Heart left ventricle (tissue), 16 donors: ENCODE results near the gene TTC7B. TPM values are rescaled to one million over a fixed set of nuclear protein-coding genes. Genes with fewer than 3 reads are reported as not detected.

Experiments used
- ATAC-seq, 4 donors: fragments of 200-7000 bp; cut with Tn5 transposase; one replicate each; pipeline ENCODE4 v1.9.1; 2020 to 2022; ENCODE audit warnings: moderate library complexity in 4 of 4, mild to moderate bottlenecking in 3 of 4, moderate number of reproducible peaks in 1 of 4
- DNase-seq, 5 donors: peaks; one replicate each; pipeline ENCODE4 v3.0.0-alpha.2; 2020
- H3K27ac ChIP-seq, 12 donors: fragments of 200-600 bp; sonication (generic) in 4 of 12; one replicate each; pipeline versions ENCODE4 v1.5.0 to v1.8.0; 2016 to 2022; ENCODE audit warnings: mild to moderate bottlenecking in 2 of 12
- H3K27me3 ChIP-seq, 9 donors: fragments of 200-600 bp; sonication (generic) in 2 of 9; one replicate each; pipeline versions ENCODE4 v1.5.1 to v1.8.0; 2016 to 2022; ENCODE audit warnings: mild to moderate bottlenecking in 3 of 9
- H3K36me3 ChIP-seq, 9 donors: fragments of 200-600 bp; sonication (generic) in 2 of 9; one replicate each; pipeline versions ENCODE4 v1.5.0 to v1.8.0; 2018 to 2022; ENCODE audit warnings: mild to moderate bottlenecking in 2 of 9
- H3K4me1 ChIP-seq, 12 donors: fragments of 200-600 bp; sonication (generic) in 4 of 12; one replicate each; pipeline versions ENCODE4 v1.5.0 to v1.8.0; 2016 to 2022; ENCODE audit warnings: mild to moderate bottlenecking in 3 of 12
- H3K4me3 ChIP-seq, 12 donors: fragments of 200-600 bp; sonication (generic) in 4 of 12; one replicate each; pipeline versions ENCODE4 v1.5.0 to v1.8.0; 2017 to 2022; ENCODE audit warnings: mild to moderate bottlenecking in 9 of 12, moderate library complexity in 4 of 12
- H3K9me3 ChIP-seq, 12 donors: fragments of 200-600 bp; sonication (generic) in 4 of 12; one replicate each; pipeline versions ENCODE4 v1.5.0 to v1.8.0; 2016 to 2022; ENCODE audit warnings: mild to moderate bottlenecking in 1 of 12
- POLR2A ChIP-seq, 2 donors: fragments of 450-650 bp; IDR thresholded peaks; one replicate each; pipeline ENCODE4 v1.6.1; 2017; ENCODE audit warnings: antibody characterized with exemption in 2 of 2, mild to moderate bottlenecking in 2 of 2, moderate library complexity in 2 of 2
- WGBS, 4 donors: extraction: QIAGEN DNeasy Blood & Tissue Kit in 2 of 4; methylation state at CpG; one replicate each; pipeline versions ENCODE4 v1.1.5 to v1.1.7; 2013 to 2018; 5-methylcytosine and 5-hydroxymethylcytosine counted together
- intact Hi-C, 10 donors: fragments of 100-400 bp; cut with DNase I; formaldehyde crosslinking; loops; one replicate each; pipeline versions ENCODE4 v1.11.1 to v1.14.2; 2022
- polyA plus RNA-seq, 2 donors: library from polyadenylated mRNA; stranded (reverse); fragments of 200-250 nt; gene quantifications; one replicate each; pipeline ENCODE4 v1.2.3, GENCODE V29; 2013
- total RNA-seq, 9 donors: library from RNA; depleted of rRNA in 2 of 9; stranded (reverse); fragments of >200 nt in 2 of 9; fragmentation: NEBNext Ultra II Directional in 3 of 9; extraction: Animal tissue kit (Norgen Biotek cat#: 25700) in 3 of 9; gene quantifications; one replicate each; pipeline versions ENCODE4 v1.1.0 to v1.2.4, GENCODE V29; 2016 to 2023
- TF ChIP-seq, protein P1 (sequence below), 12 donors: fragments of 200-600 bp; sonication (generic) in 4 of 12; IDR thresholded peaks; one replicate each; pipeline versions ENCODE4 v1.5.0 to v1.8.0; 2018 to 2022; ENCODE audit warnings: antibody characterized with exemption in 12 of 12, mild to moderate bottlenecking in 5 of 12
- donor health status: ischemic (EF 13 %, LVEDD 7.1; RV severe dilation, severe dysfunction).
- donor health status: healthy with polysubstance abuse.
- donor health status: DM: no; HTN: yes; CAD: no.
- donor health status: DM: no; HTN: no; CAD: no.
- donor health status: ischemic (EF 25% LVEDD 6.9; RV normal size, moderate dysfunction).
- donor health status: ischemic (EF 25% LVEDD 5.7; RV mildly dilated, moderate dysfunction).
- donor health status: healthy.
- donor health status: DM: yes; HTN: yes; CAD: no.
- donor health status: ischemic (EF 35%, LVEDD 5.7; RV mildly dilated, moderate dysfunction).
- donor health status: nonischemic (EF 11% LVEDD 7.7; RV severe dilation, severe dysfunction).
- donor health status: DM: yes; HTN: yes; CAD: no.
- donor health status: PGD.
- donor health status: ischemic (EF 29% LVEDD 5.4; RV normal size, mild dysfunction).
- donor health status: nonischemic (EF 23%, LVEDD 6.1; RV moderate dilation, normal function).

TTC7B gene
- total and polyA plus RNA-seq, 11 donors = 20.3 to 76.1 (median 62.6) TPM

GRCh38 chr14:90555126-90556011, 260.9 kb downstream of the TTC7B start:
- no peaks in the 10 kb centered on the region for H3K36me3 ChIP-seq
- WGBS, 4 donors = 73 to 90% (median 82%) methylated on average over 12 to 21 of the region's 21 CpGs
- DNase-seq (no peak), ATAC-seq (no peak)
- H3K9me3 ChIP-seq = no peaks in the 10 kb centered on the region
- H3K4me1 ChIP-seq = peaks cover 0 to 54% (median 12%) of the 10 kb centered on the region in 12 donors
- H3K4me3 ChIP-seq = peak overlapping the region in 3 of 12 donors; percentile 33 to 40 (median 35)
- no peak for TF ChIP-seq POLR2A (IDR thresholded peaks at IDR 0.05)
- TF ChIP-seq, protein P1, sequence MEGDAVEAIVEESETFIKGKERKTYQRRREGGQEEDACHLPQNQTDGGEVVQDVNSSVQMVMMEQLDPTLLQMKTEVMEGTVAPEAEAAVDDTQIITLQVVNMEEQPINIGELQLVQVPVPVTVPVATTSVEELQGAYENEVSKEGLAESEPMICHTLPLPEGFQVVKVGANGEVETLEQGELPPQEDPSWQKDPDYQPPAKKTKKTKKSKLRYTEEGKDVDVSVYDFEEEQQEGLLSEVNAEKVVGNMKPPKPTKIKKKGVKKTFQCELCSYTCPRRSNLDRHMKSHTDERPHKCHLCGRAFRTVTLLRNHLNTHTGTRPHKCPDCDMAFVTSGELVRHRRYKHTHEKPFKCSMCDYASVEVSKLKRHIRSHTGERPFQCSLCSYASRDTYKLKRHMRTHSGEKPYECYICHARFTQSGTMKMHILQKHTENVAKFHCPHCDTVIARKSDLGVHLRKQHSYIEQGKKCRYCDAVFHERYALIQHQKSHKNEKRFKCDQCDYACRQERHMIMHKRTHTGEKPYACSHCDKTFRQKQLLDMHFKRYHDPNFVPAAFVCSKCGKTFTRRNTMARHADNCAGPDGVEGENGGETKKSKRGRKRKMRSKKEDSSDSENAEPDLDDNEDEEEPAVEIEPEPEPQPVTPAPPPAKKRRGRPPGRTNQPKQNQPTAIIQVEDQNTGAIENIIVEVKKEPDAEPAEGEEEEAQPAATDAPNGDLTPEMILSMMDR (IDR thresholded peaks at IDR 0.05) = no peak
- H3K27me3 ChIP-seq = no peaks in the 10 kb centered on the region
- intact Hi-C loops = loop anchor here in 1 of 10 donors (10.0 kb wide), 1 partner anchor 119 kb away; no protein-coding TSS in a partner anchor
- peak overlapping the region in 11 of 12 donors; percentile 49 to 84 (median 72) for H3K27ac ChIP-seq

DNA sequence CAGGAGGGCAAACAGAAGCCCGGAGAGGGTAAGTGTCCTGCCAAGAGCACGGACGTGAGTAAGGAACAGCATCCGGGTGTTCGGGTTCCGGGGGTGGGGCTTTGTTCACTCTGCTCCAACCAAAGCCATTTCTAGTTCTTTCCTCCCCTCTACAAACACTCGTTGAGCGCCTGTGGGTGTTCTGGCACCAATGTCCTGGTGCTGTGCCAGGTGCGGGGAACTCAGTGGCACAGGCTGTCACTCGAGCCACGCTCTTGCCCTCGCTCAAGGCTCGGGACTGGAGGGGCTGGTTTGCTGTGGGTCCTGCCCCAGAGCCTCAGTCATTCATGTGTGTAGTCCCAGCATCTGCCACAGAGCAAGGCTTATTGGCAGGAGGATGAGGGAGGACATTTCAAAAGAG, 261.9 kb downstream of the TTC7B start:
- intact Hi-C loops = loop anchor here in 1 of 10 donors (10.0 kb wide), 1 partner anchor 120 kb away; no protein-coding TSS in a partner anchor
- DNase-seq (peak in 2 of 5 donors; percentile 61 to 78), ATAC-seq (peak; percentile 14 to 72 (median 36))
- no peaks in the 10 kb centered on the region for H3K27me3 ChIP-seq
- TF ChIP-seq POLR2A (IDR thresholded peaks at IDR 0.05) = no peak
- TF ChIP-seq, protein P1 (IDR thresholded peaks at IDR 0.05) = no peak
- H3K4me3 ChIP-seq = no peak overlapping the region
- no peaks in the 10 kb centered on the region for H3K9me3 ChIP-seq
- no peaks in the 10 kb centered on the region for H3K36me3 ChIP-seq
- peak overlapping the region in 3 of 12 donors; percentile 52 to 84 (median 75) for H3K27ac ChIP-seq
- peaks cover 0 to 59% (median 12%) of the 10 kb centered on the region in 12 donors for H3K4me1 ChIP-seq
- WGBS, 4 donors = 56 to 72% (median 60%) methylated on average over 8 to 13 of the region's 13 CpGs

DNA sequence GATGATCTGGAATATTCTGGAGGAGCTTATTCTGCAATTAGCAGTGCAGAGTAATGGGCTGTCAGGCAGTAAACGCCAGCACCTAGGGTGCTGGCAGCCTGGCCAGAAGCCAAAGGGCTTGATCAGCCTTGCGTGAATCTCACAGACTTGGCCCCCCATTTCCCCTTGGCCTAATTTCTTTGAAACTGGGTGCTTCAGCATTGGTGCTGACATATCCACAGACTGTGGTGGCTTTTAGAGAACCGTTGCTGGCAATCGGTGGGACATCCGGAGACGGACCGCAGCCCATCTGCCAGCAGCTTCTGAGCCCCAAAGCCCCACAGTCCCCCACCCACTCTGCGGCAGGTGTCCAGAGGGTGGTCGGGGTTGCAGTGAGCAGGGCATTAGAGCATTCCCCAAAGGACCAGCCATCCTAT, 262.3 kb downstream of the TTC7B start:
- Histone ChIP-seq H3K36me3 (no peaks in the 10 kb centered on the region), H3K9me3 (no peaks in the 10 kb centered on the region), H3K4me1 (peaks cover 0 to 59% (median 12%) of the 10 kb centered on the region in 12 donors), H3K4me3 (no peak overlapping the region), H3K27me3 (no peaks in the 10 kb centered on the region), H3K27ac (peak overlapping the region in 3 of 12 donors; percentile 52 to 84 (median 75))
- intact Hi-C loops = loop anchor here in 1 of 10 donors (10.0 kb wide), 1 partner anchor 121 kb away; no protein-coding TSS in a partner anchor
- TF ChIP-seq, protein P1 (IDR thresholded peaks at IDR 0.05) = no peak
- TF ChIP-seq POLR2A (IDR thresholded peaks at IDR 0.05) = no peak
- DNase-seq = no peak
- 68 to 92% (median 80%) methylated on average over 9 of the region's 9 CpGs for WGBS, 4 donors
- no peak for ATAC-seq

DNA sequence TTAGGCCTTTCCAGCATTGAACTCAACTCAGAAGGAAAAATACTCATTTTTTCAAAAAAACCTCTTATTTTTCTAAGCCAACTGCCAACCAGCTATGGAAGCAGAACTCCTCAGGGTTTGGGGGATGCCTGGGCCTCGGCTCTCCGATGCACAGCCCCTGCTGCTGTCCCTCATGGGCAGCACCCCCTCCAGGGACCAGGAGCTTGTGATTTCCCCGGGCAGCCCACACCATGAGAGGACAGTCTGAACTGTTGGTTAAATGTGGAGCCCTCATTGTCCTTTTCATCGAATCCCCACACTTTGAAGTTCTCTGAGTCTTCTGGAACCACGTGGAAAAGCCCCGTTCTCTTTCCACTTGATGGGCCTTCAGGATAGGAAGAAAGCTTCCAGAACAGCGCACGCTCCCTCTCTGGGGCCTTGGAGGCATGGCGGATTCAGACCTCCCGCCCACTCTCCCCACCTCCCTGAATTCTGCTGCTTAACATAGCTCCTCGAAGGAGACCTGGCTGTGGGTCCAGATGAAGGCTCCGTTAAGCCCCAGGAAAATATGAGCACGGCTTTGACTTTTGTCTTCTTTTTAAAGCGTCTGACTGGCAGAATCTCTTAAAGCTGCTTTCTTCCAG, 262.8 kb downstream of the TTC7B start:
- peak overlapping the region in 2 of 12 donors; percentile 52 to 75 for H3K27ac ChIP-seq
- no peaks in the 10 kb centered on the region for H3K9me3 ChIP-seq
- no peaks in the 10 kb centered on the region for H3K36me3 ChIP-seq
- no peak overlapping the region for H3K4me3 ChIP-seq
- no peak for DNase-seq
- 92 to 96% (median 93%) methylated on average over 14 of the region's 14 CpGs for WGBS, 4 donors
- TF ChIP-seq, protein P1 (IDR thresholded peaks at IDR 0.05) = no peak
- no peak for TF ChIP-seq POLR2A (IDR thresholded peaks at IDR 0.05)
- intact Hi-C loops = loop anchor here in 1 of 10 donors (10.0 kb wide), 1 partner anchor 121 kb away; no protein-coding TSS in a partner anchor
- peaks cover 0 to 56% (median 12%) of the 10 kb centered on the region in 12 donors for H3K4me1 ChIP-seq
- no peaks in the 10 kb centered on the region for H3K27me3 ChIP-seq
- ATAC-seq = no peak
